HG02840 (cell line): ENCODE results near the gene MIEF2.
"Not testable (repeated sequence)": the region's sequence is repeated elsewhere in the genome, so short reads cannot be mapped to it uniquely, and the experiment has no call there.

Source experiments
- ATAC-seq: cut with Tn5 transposase; IDR thresholded peaks from one replicate; pipeline ENCODE4 v1.9.1; 2021; ENCODE audit warnings: mild to moderate bottlenecking, moderate library complexity, moderate number of reproducible peaks; ENCODE audit not compliant: unreplicated experiment, low FRiP score

Gene MIEF2

DNA sequence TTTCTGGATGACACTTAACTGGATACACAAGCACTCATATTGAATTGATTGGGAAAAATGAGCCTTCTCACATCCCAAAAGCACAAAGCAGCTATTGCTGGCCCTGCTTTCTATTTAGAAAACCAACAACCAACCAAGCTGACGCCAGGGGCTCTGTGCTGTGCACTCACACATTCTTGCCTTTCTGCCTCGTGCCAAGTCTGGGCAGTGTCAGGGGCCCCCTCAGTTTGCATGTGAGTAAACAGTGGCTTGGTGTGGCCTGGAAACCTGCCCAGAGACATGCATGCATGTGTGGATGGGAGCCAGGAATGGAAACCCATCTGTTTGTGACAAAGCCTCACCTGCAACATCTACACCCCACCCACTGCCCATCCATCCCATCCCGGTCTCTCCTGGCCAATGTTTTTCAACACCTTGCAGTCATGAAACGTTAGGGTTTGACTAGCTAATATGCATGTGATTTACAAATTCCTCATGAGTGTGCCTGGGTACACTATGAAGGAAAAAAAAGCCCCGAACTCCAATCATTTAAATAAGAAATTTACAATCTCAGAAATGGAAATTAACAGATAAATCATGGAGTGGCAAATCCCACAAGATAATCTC is 20.4 kb downstream of the MIEF2 start:
- no peak for ATAC-seq

DNA sequence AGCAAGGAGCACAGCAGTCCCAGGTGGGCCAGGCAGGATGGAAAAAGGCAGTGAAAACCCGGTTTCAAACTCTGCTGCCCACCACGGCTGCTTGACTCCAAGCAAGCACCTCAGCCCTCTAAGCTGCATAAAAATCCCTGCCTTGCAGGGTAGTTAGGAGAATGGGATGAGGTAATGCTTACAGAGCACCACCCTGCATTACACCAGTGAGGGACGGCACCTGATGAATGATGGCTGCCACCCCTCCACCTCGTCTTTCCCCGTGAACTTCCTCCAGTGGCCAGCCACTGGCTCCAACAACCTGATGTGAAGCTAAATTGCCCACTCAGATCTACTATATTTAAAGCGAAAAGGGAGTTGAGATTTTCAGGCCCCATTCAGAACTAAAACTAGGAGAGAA is 21.3 kb downstream of the MIEF2 start:
- no peak for ATAC-seq

DNA sequence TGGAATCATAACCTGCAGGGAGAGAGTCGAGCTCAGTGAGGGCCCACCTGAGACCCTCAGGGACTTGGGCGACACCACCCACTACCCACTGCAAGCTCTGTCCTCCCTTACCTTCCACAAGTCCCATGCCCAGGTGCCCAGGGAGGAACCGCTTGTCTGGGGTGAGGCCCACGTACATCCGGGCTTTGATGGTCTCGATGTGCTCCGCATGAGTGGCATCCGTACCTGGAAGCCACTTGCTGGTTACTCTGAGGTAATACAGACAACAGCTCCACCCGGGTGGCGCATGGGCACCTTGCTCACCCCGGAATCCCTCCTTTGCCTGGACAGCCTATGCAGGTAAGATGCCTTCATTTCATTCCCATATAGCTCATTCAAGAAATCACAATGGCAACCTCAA is 24.8 kb downstream of the MIEF2 start:
- ATAC-seq: no peak

DNA sequence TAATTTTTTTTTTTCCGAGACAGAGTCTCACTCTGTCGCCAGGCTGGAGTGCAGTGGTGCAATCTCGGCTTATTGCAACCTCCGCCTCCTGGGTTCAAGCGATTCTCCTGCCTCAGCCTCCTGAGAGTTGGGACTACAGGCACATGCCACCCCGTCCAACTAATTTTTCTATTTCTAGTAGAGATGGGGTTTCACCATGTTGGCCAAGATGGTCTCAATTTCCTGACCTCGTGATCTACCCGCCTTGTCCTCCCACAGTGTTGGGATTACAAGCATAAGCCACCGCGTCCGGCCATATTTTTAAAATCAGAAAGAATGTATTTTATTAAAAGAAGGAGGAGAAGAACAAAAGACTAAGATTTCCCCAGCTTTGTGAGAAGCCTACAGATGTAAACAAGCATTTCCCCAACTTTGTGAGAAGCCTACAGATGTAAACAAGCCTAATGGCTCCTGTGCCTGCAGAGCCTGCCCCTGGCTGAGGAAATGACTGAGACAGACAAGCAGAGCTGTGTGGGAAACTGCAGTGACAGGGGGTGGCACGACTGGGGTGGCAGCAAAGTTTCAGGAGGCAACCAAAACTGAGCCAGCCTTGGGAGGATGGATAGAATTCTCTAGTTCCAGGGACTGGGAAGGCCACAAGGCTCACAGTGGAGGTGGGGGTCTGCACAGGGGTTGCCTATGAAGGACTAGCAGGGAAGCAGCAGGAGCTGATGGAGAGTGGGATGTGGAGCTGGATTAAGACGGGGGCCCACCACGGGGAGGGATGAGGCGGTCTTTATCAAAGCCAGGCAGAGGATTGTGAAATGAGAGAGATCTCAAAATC is 31.5 kb downstream of the MIEF2 start:
- ATAC-seq: no peak

DNA sequence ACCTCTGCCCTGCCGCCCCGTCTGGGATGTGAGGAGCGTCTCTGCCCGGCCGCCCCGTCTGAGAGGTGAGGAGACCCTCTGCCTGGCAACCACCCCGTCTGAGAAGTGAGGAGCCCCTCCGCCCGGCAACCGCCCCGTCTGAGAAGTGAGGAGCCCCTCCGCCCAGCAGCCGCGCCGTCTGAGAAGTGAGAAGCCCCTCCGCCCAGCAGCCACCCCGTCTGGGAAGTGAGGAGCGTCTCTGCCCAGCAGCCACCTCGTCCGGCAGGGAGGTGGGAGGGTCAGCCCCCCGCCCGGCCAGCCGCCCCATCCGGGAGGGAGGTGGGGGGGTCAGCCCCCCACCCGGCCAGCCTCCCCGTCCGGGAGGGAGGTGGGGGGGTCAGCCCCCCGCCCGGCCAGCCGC is 37.6 kb downstream of the MIEF2 start:
- not testable (repeated sequence) for ATAC-seq

DNA sequence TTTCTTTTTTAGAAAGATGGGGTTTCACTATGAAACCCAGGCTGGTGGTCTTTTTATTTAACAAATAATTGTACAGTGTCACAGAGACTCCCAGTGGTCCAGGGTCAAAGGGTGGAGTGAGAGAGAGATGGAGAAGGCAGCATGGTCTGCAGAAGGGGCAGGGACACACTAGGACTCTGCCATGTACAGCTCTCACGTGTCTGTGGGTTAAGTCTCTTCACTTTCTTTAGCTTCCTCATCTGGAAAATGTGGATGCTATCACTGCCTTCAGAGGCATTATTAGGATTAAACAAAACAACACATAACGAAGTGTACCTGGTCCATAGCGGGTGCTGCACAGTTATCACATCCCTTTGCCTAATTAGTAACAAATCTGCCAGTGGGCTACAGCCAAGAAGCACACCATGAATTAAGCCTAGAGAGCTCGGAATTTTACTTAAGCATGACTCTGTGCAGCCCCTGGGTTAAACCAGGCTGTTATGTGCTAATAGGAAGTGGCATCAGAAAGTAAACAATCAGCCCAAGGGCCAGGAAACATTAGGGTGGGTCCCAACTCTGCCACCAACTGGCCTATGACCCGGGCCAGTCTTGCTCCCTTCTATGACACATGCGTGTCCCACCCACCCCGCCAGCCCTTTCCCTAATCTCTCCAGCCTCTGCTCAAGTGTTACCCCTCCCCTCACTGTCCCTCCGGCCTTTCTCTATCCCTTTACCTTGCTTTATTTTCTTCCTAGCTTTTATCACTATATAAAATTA is 40.4 kb downstream of the MIEF2 start:
- no peak for ATAC-seq

DNA sequence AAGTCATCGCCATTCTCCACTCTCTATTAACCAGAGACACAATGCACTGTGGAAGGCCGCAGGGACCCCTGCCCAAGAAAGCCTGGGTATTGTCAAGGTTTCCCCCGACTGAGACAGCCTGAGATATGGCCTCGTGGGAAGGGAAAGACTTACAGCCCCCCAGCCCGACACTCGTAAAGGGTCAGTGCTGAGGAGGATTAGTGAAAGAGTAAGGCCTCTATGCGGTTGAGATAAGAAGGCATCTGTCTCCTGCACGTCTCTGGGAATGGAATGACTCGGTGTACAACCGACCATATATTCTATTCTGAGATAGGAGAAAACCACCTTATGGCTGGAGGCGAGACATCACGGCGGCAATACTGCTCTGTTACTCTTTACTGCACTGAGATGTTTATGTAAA is 42.7 kb downstream of the MIEF2 start:
- not testable (repeated sequence) for ATAC-seq

DNA sequence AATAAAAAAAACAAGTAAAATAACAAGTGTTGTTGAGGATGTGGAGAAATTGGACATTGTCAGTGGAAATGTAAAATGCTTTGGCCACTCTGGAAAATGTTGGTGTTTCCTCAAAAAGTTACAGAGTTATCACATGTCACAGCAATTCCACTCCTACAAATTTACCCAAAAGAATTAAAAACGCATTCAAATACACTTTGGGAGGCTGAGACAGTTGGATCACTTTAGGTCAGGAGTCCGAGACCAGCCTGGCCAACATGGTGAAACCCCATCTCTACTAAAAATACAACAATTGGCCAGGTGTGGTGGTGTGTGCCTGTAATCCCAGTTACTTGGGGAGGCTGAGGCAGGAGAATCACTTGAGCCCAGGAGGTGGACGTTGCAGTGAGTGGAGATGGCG is 48.7 kb downstream of the MIEF2 start:
- ATAC-seq: no peak

DNA sequence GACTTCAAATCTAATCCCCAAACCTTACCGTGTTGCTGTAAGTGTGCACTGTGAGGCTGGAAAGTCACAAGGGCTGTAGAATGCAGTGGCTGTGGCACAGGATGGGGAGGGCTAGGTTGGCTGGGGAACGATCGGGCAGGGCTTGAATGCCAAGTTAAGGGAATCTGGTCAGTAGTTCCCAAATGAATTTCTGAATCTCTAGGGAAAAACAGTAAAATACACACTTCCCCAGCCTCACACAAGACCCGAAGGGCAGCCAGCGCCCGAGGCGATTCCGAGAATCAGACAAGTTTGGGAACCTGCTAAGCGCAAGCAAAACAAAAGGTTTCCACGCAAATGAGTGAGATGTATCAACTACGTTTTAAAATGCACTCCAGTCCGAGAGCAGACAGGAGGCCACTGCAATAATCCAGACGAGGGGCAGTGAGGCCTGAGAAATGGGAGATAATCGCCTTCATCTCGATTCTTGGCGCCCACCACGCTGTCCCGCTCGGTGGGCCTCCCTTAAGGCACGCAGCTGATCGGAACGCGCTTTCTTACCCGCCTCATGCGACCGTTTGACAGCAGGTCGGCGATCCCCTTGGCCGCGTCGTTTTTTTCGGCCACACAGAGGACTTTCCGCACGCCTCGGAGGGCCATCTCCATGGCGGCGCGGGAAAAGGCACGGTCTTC is 53.7 kb downstream of the MIEF2 start:
- peak; percentile 11 for ATAC-seq

DNA sequence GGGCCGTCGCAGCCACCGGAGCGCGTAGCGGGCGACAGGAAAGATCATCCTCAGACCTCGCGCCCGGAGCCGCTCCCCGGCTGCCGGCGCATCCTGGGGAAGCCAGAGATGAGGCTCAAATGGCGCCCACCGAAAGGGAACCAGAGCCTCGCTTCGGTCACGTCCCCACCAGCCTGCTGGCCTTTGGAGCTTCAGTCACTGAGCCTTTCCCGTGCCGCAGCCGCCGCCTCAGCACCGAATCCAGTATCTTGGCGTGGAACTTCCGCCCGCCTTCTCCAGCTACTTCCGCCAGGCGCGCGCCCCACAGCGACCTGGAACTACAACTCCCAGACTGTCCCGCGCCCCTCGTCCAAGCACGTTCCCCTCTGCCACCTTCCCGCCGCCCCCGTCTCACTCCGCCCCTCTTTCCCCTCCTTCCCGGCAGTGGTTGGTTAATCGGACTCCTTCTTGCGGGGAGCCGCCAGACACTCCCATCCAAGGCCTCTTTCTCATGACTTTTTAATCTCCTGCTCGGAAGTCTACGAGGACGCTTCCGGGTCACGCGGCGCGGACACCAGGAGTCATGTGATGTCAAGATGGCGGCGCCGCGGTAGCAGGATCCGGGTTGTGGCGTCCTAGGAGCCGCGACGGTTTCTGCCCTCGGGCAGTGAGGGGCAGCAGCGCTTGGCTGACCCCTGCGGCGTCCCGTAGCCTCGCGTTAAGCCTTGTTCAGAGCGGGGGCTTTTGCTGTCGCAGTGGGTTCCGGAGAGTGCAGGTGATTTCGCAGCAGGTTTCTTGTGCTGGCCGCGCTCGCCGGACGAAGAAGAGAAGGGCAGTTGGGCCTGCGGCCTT is 54.5 kb downstream of the MIEF2 start, which contains the start of the genes SMCR8 and TOP3A:
TSS of gene SMCR8 (plus strand) at position 563 of the 831 bp plus-strand sequence. CDS start 497 bp downstream, outside the sequence.
TSS of gene TOP3A (minus strand) at position 264 of the 831 bp plus-strand sequence. CDS start at position 48, 216 bp downstream.
- peak; percentile 76 for ATAC-seq

DNA sequence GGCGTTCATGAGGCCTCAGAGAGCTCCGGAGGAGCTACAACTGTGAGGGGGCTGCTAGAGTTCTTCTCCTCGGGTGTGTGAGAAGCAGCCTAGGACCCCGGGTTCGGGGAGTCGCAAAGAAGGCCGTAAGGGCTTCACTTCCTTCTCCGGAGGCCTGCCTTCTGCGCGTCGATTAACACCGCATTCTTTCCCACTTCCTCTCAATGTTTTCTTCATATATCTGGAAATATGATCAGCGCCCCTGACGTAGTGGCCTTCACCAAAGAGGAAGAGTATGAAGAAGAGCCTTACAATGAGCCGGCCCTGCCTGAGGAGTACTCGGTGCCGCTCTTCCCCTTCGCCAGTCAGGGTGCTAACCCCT is 55.1 kb downstream of the MIEF2 start:
- ATAC-seq: no peak

DNA sequence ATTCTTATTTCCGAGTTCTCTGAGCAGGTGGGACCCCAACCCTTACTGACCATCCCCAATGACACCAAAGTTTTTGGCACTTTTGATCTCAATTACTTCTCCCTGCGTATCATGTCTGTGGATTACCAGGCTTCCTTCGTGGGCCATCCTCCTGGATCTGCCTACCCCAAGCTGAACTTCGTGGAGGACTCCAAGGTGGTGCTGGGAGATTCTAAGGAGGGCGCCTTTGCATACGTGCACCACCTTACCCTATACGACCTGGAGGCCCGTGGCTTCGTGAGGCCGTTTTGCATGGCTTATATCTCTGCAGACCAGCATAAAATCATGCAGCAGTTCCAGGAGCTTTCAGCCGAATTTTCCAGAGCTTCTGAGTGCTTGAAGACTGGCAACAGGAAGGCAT is 55.5 kb downstream of the MIEF2 start:
- no peak for ATAC-seq
